NT2/D1 (cell line): ENCODE measurements around the gene GDF2.

Experiments used
- YY1 ChIP-seq: IDR thresholded peaks from 2 replicates; pipeline ENCODE4 v1.6.1; 2011; ENCODE audit not compliant: insufficient read length, insufficient read depth
- ZNF274 ChIP-seq: IDR thresholded peaks from 2 replicates; pipeline ENCODE4 v1.6.1; 2011; ENCODE audit warnings: mild to moderate bottlenecking, low read depth, low read length

DNA sequence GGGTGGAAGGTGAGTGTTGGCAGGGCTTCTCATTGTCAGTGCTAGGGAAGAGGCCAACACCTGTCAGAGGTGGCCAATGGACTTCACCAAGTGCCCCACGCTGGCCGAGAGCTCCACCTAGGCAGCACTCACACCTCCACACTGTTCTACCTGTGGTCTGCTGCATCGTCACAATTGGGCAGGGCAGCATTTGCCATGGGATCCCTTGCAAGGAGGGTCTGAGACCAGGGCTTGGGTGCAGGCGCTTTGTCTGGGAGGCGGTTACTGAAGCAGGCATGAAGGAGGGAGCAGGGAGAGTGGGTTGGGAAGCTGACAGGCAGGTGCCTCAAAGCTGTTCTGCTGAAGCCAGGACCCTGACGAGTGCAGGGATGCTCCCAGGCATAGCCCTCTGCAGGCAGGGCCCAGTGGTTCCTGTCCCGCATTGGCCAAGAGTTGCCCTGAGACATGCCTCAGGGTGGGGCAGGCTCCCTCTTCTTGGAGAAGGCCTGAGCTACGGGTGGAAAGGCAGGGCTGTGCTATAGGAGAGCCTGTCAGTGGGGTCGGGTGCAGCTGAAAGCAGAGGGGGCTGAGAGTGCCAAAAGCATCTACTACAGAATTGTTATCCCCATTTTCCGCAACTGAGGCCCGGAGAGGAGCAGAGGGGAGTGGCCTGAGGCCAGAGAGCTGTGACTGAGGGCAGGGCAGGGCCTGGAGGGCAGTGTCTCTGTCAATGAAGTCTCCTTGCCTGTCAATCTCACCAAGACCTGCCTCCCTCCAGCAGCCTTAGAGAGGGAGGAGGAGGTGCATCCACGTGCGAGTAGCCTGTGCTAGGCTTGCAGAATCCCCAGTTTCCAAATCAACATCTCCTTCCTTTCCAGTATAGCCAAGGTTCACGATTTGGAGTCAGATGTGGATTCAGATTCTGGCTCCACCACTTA lies 29.9 kb downstream of the GDF2 start:
- TF ChIP-seq ZNF274 (no peak), YY1 (no peak)
